ENCODE results near the gene AHSG.

GRCh38 chr3:186627852-186628414 is 15.1 kb downstream of the AHSG start:
- TF ChIP-seq CTCF (IDR thresholded peaks at IDR 0.05) (no peak), POLR2A (IDR thresholded peaks at IDR 0.05) (no peak)

Measured in Peyer's patch (tissue), 4 donors.